COR-L47 (cell line): ENCODE measurements around the gene CHMP4B.
A peak's percentile ranks its signal among the peaks of the same experiment; 100 is the strongest.

Experiments
- DNase-seq: peaks from one replicate; lab custom pipeline; 2025; lab: John Stamatoyannopoulos, UW

CHMP4B gene, protein sequence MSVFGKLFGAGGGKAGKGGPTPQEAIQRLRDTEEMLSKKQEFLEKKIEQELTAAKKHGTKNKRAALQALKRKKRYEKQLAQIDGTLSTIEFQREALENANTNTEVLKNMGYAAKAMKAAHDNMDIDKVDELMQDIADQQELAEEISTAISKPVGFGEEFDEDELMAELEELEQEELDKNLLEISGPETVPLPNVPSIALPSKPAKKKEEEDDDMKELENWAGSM

GRCh38 chr20:33810885-33811775 is at the start of gene CHMP4B:
Gene CHMP4B (plus strand): TSS chr20:33811348. CDS start chr20:33811469, 121 bp downstream.
- peak; percentile 99 for DNase-seq

- no peak for DNase-seq
Measured at GRCh38 chr20:33761698-33762250, 49.4 kb upstream of the CHMP4B start.

GRCh38 chr20:33765099-33765498 is 46.0 kb upstream of the CHMP4B start:
- DNase-seq, result no peak

DNA sequence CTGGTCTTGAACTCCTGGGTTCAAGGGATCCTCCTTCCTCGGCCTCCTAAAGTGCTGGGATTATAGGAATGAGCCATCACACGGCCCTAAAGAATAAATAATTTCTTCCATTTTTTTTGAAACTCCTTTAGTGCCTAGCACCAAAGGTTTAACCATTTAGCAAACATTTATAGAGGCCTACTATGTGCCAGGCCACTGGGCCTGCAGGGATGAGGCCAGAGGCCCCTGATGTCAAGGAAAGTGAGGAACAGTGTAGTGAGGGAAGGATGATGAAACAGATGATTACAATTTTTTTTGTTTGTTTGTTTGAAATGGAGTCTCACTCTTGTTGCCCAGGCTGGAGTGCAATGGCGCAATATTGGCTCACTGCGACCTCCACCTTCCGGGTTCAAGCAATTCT is 45.6 kb upstream of the CHMP4B start:
- no peak for DNase-seq

DNA sequence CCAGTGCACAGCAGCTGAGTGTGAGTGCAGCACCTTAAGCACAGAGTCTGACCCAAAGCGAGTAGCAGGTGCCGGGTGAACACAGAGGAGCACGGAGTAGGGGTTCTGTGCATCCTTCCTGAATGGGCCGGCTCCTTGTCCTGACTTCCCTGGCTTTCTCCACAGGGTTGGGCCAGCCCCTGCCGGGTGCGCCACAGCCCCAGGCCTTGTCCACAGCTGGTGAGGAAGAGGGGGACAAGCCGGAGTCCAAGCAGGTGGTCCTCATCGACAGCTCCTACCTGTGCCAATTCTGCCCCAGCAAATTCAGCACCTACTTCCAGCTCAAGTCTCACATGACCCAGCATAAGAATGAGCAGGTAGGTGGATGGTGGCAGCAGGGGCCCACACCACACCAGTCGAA is 44.5 kb upstream of the CHMP4B start:
- no peak for DNase-seq

GRCh38 chr20:33767777-33768138 is 43.4 kb upstream of the CHMP4B start:
- no peak for DNase-seq

DNA sequence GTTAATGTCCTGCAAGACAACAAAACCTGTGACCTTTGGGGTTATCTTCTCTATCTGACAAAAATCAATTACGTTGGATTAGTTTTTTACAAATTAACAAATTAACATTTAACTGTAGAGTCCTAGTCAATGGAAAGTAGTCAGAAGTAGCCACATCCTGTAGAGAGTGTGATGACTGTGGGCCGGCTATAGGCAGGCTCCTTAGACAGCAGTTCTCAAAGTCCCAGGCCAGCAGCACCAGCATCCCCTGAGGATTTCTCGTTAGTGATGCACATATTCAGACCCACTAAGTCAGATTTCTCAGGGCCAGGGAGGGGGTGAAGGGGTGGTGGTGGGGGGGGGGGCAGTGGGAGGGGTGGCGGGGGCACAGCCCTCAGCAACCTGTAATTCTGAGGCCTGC is 42.1 kb upstream of the CHMP4B start:
- DNase-seq, result no peak

DNA sequence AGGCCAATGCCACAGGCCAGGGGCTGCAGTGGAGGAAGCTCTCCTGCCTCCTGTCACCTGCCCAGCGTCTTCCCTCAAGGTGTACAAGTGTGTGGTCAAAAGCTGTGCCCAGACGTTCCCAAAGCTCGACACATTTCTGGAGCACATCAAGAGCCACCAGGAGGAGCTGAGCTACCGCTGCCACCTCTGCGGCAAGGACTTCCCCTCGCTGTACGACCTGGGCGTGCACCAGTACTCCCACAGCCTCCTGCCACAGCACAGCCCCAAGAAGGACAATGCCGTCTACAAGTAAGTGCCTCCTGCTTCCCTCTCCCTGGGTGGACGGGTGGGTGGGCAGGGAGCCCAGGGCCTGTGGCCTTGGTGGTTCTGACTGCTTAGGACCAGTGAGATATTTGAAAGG is 41.1 kb upstream of the CHMP4B start:
- no peak for DNase-seq

- DNase-seq, result no peak
Measured at GRCh38 chr20:33771938-33772337, 39.2 kb upstream of the CHMP4B start.

DNA sequence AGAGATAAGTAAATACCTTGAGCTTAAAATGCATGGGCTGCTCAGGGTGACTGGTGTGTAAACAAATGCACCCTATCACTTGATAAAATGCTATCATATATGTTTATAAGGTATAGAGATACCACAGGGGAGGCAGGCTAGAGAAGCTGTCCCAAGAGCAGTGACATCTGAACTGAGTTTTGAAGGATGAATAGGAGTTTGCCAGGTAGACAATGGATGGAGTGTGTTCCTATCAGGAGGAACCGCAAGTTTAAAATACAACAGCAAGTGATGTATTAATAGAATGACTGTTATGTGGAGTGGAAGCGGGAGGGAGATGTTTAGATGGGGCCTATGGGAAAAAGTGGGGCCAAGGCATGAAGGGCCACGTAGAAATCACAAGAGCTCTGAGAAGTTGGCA is 38.7 kb upstream of the CHMP4B start:
- no peak for DNase-seq

DNA sequence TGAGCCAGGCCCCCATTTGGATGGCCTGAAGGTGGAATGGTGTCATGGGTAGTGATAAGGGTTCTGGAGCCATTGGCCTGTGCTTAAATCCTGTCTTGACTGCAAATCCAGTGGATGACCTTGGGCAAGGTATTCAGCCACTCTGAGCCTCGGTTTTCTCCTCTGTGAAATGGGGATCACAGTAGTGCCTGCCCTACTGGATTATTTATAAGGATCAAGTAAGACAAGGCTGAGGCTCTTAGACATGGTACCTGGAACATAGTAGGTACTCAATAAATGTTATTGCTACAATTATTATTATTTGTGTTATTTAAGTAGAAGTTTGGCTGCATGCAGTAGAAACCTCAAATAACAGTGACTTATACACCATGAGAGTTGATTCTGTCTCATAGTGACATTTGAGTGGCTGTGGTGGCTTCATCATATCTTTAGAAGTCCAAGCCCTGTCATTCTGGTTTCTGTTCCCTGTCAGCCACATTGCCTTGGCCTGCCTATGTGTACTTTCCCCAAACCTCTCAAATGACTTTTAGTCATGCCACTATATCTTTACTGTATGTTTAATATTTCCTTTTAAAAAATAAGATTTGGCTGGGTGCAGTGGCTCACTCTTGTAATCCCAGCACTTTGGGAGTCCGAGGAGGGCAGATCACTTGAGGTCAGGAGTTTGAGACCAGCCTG is 37.6 kb upstream of the CHMP4B start:
- DNase-seq, result no peak

- no peak for DNase-seq
Measured at GRCh38 chr20:33777816-33778215, 33.3 kb upstream of the CHMP4B start.

DNA sequence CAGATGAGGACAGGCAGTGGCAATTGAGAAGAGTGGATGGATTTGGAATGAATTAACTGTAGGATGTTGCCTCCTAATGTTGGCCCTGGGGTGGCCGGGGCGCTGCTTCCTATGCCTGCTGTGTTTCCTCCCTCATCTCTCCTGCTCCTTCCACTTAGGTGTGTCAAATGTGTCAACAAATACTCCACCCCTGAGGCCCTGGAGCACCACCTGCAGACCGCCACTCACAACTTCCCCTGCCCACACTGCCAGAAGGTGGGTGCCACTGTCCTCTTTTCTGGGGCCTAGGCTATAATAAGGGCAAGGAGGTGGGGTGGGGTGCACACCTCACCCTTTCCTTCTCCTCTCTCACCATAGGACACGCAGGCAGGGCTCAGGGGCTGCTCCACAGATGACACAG is 30.0 kb upstream of the CHMP4B start:
- no peak for DNase-seq

- DNase-seq, result no peak
Measured at GRCh38 chr20:33781945-33782344, 29.2 kb upstream of the CHMP4B start.

DNA sequence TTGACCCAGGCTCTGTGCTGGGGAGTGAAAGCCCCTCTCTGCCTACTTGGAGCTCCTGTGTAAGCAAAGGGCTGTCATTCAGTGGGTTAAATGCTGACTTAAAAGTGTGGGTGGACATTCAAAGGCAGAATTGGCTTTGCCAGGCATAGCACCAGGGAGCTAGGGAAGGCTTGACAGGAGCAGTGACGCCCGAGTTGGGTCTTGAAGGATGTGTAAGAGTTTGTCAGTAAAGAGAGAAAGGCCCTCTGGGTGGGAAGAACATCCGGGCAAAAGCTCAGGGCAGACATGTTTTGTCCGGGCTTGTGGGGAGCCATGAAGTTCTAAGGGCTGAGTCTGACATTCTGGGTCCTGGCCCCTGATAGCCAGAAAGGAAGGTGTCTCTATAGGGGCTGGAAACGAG is 27.9 kb upstream of the CHMP4B start:
- no peak for DNase-seq

- no peak for DNase-seq
Measured at GRCh38 chr20:33783818-33784217, 27.3 kb upstream of the CHMP4B start.

DNA sequence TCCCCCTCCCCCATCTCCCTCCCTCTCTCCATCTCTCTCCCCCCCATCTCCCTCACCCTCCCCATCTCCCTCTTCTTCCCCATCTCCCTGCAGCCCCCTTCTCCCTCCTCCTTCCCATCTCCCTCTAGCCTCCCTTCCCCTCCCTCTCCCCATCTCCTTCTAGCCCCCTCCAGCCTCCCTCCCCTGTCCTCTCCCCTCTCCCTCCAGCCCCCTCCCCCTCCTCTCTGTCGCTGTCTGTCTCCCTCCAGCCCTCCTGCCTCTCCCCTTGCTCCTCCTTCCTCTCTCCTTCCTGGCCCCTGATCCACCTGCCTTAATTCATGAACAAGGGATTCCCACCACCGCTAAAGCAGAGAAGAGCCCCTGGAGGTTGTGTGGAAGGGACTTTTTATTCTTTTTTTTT is 26.9 kb upstream of the CHMP4B start:
- DNase-seq, result no peak

GRCh38 chr20:33785503-33785902 is 25.6 kb upstream of the CHMP4B start:
- DNase-seq, result no peak

DNA sequence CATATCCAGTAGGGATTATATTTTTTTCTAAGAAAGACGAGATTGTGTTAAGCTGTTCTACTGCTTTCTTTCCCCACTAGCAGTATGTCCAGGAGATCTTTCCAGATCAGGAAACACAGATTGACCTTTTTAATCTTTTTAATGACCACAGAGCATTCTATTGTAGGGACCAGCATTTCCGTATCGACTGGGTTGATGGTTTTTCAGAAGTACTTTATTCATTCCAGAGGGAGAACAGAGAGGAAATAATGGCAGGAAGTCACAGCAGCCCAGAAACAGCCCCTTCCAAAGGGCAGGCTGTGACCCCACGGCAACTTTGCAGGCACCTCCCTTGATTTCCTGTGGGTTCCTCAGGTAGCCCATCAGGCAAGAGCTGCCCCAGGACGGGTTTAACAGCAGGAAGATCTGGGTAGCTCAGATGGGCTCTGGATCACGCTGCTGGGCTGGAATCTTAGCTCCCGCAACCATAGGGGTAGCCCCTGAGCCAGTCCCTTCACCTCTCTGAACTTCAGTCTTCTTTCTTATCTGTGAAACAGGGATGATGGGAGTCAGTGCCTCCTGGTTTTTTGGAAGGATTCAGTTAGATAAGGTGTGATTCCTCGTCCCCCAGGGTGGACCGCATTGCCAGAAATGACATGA is 23.8 kb upstream of the CHMP4B start:
- no peak for DNase-seq

- no peak for DNase-seq
Measured at GRCh38 chr20:33788351-33789049, 22.6 kb upstream of the CHMP4B start.

DNA sequence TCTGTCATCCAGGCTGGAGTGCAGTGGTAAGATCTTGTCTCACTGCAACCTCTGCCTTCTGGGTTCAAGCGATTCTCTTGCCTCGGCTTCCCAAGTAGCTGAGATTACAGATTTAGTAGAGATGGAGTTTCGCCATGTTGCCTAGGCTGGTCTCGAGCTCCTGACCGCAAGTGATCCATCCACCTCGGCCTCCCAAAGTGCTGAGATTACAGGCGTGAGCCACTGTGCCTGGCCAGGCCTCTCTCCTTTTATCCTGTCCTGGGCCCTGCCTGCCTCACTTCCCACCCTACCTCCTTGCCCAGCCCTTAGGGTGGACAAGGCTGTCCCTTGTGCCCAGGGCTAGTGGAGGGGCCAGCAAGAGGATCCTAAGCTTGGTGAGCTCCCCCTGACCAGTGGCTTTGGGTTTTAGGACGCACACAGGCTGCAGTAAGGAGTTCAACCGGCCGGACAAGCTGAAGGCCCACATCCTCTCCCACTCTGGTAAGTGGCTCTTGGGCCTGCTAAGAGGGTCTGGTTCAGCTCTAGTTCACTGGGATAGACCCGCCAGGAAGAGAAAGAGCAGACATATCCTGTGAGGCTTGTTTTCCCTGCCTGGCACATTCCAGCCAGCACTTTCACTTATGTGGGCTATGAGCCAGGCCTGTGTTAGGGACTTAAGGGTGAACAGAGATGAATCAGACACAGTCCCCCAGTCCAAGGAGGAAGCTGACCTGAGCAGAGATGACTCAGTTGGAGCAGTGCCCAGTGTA is 21.9 kb upstream of the CHMP4B start:
- DNase-seq, result peak; percentile 26
